H1 (cell line): ENCODE data around the gene ENO3. TPM values are rescaled to one million over a fixed set of nuclear protein-coding genes. Genes with fewer than 3 reads are reported as not detected.

ENCODE experiments used
- BCL11A ChIP-seq, 2 experiments: IDR thresholded peaks; one replicate each; pipeline ENCODE4 v1.6.1; 2011; ENCODE audit warnings: low read depth in 2 of 2, low read length in 2 of 2, mild to moderate bottlenecking in 2 of 2
- CEBPB ChIP-seq: IDR thresholded peaks from 2 replicates; pipeline ENCODE4 v1.6.1; 2012; ENCODE audit warnings: low read depth, low read length
- EP300 ChIP-seq, 2 experiments: IDR thresholded peaks; 1 replicate in 1 of 2; 2 replicates in 1 of 2; pipeline ENCODE4 v1.6.1; 2011 to 2012; ENCODE audit warnings: low read depth in 2 of 2, low read length in 2 of 2, mild to moderate bottlenecking in 2 of 2, borderline replicate concordance in 1 of 2, inconsistent platforms in 1 of 2, moderate library complexity in 1 of 2
- EZH2 ChIP-seq: fragments of 200-600 bp; sonication (generic); IDR thresholded peaks from 2 replicates; pipeline ENCODE4 v1.7.1; 2012; ENCODE audit warnings: low read depth, mild to moderate bottlenecking, moderate library complexity, low read length, inconsistent platforms; ENCODE audit not compliant: severe bottlenecking
- HDAC6 ChIP-seq: IDR thresholded peaks from one replicate; pipeline ENCODE4 v1.7.1; 2012; ENCODE audit warnings: low read depth, mild to moderate bottlenecking, inconsistent platforms, low read length, moderate library complexity
- RFX5 ChIP-seq: IDR thresholded peaks from 2 replicates; pipeline ENCODE4 v1.6.1; 2011; ENCODE audit warnings: low read depth, low read length, improper control_type of control experiment, borderline replicate concordance
- SIX5 ChIP-seq: IDR thresholded peaks from 2 replicates; pipeline ENCODE4 v1.6.1; 2011; ENCODE audit warnings: mild to moderate bottlenecking, low read depth, low read length
- SP2 ChIP-seq: IDR thresholded peaks from 2 replicates; pipeline ENCODE4 v1.6.1; 2012; ENCODE audit warnings: mild to moderate bottlenecking, low read length, inconsistent platforms
- TAF7 ChIP-seq: optimal IDR thresholded peaks from 2 replicates; pipeline ENCODE3; 2011; ENCODE audit warnings: low read depth, mild to moderate bottlenecking, inconsistent platforms, low read length, moderate library complexity, borderline replicate concordance
- TBP ChIP-seq: IDR thresholded peaks from 2 replicates; pipeline ENCODE4 v1.6.1; 2011; ENCODE audit warnings: low read depth, low read length, improper control_type of control experiment
- polyA plus RNA-seq, 7 experiments: library from polyadenylated mRNA; depleted of rRNA in 3 of 7; stranded (reverse) in 5 of 7; unstranded in 2 of 7; fragments of >200 nt in 5 of 7; fragments of 200-250 nt in 2 of 7; gene quantifications; 1 replicate in 5 of 7; 2 replicates in 1 of 7; 4 replicates in 1 of 7; pipeline versions ENCODE4 v1.2.1 to v1.2.3, GENCODE V29; 2011 to 2013; ENCODE audit warnings: missing spikeins in 2 of 7, mixed read lengths in 2 of 7
- total RNA-seq: library from RNA; stranded (reverse); fragmentation: NEBNext Ultra II Directional; extraction: Animal tissue kit (Norgen Biotek cat#: 25700); gene quantifications from 2 replicates; pipeline ENCODE4 v1.2.1, GENCODE V29; 2021
- TF ChIP-seq, protein P1 (sequence below): IDR thresholded peaks from 2 replicates; pipeline ENCODE4 v1.6.1; 2012; ENCODE audit warnings: low read length, inconsistent platforms
- TF ChIP-seq, protein P2 (sequence below): IDR thresholded peaks from 2 replicates; pipeline ENCODE4 v1.6.1; 2011; ENCODE audit warnings: low read depth, mild to moderate bottlenecking, low read length; ENCODE audit not compliant: insufficient read depth

The ENO3 gene
- total and polyA plus RNA-seq, 2 of the 8 experiments (the other 6 are each of a cell fraction or from before 2014, with no cell fraction given) = 25.0 to 25.7 TPM

DNA sequence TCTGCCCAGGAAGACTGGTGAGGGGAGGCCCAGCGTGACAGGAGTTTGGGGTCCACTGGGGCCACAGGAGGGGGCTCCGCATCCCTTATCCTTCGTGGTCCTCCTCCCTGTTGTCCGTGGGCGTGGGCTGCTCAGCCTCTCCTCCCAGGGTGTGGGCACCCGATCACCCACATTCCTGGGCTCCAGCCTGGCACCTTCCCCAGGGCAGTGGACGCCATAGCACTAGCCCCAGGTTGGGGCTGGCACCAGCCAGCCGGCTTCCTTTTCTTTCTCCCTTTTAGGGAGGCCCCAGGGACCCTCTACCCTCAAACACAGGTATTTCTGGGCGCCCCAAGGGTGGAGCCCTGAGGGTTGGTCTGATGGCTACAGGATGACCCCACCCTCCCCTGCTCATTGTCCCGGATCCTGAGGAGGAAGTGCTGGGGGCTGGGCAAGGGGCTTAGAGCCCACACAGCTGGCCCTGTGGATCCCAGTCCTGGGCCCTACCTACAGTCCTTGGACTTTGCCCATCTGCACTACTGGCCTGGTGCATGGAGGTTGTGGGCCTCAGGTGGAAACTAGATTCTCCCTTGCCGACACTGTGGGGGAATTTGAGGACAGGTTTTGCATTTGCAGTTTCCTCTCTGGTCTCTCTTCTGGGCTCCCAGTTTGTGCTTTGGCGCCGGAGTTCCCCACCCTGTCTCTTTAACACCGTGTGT is 48.0 kb downstream of the ENO3 start (continued):
- TF ChIP-seq, protein P1, sequence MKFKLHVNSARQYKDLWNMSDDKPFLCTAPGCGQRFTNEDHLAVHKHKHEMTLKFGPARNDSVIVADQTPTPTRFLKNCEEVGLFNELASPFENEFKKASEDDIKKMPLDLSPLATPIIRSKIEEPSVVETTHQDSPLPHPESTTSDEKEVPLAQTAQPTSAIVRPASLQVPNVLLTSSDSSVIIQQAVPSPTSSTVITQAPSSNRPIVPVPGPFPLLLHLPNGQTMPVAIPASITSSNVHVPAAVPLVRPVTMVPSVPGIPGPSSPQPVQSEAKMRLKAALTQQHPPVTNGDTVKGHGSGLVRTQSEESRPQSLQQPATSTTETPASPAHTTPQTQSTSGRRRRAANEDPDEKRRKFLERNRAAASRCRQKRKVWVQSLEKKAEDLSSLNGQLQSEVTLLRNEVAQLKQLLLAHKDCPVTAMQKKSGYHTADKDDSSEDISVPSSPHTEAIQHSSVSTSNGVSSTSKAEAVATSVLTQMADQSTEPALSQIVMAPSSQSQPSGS = no peak
- no peak for TF ChIP-seq SIX5
- TF ChIP-seq, protein P2, sequence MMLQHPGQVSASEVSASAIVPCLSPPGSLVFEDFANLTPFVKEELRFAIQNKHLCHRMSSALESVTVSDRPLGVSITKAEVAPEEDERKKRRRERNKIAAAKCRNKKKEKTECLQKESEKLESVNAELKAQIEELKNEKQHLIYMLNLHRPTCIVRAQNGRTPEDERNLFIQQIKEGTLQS = no peak
- no peak for TF ChIP-seq EP300 (IDR thresholded peaks at IDR 0.05; ENCODE audit: borderline replicate concordance in 1 of 2, low read depth in 2 of 2, low read length in 2 of 2)
- no peak for TF ChIP-seq RFX5
- TF ChIP-seq EZH2 = no peak
- no peak for TF ChIP-seq SP2
- TF ChIP-seq TBP = no peak
- TF ChIP-seq CEBPB = no peak
- no peak for TF ChIP-seq HDAC6
- TF ChIP-seq TAF7 = no peak
- TF ChIP-seq BCL11A (IDR thresholded peaks at IDR 0.05; ENCODE audit: low read depth in 2 of 2, low read length in 2 of 2) = no peak
